22Rv1 (cell line): ENCODE results near the gene LGALS3BP.

Experiments
- H3K27ac ChIP-seq: fragments of 450-650 bp; 2 replicates; pipeline ENCODE4 v1.5.1; 2017
- ZFX ChIP-seq: fragments of 450-650 bp; IDR thresholded peaks from 2 replicates; pipeline ENCODE4 v1.6.1; 2017; ENCODE audit warnings: antibody characterized with exemption, borderline replicate concordance
- TF ChIP-seq, protein P1 (sequence below): fragments of 450-650 bp; IDR thresholded peaks from 2 replicates; pipeline ENCODE4 v1.5.1; 2017; ENCODE audit warnings: mild to moderate bottlenecking

LGALS3BP gene

GRCh38 chr17:78962345-78962983 is 17.3 kb downstream of the LGALS3BP start:
- no peak for TF ChIP-seq ZFX
- TF ChIP-seq, protein P1, sequence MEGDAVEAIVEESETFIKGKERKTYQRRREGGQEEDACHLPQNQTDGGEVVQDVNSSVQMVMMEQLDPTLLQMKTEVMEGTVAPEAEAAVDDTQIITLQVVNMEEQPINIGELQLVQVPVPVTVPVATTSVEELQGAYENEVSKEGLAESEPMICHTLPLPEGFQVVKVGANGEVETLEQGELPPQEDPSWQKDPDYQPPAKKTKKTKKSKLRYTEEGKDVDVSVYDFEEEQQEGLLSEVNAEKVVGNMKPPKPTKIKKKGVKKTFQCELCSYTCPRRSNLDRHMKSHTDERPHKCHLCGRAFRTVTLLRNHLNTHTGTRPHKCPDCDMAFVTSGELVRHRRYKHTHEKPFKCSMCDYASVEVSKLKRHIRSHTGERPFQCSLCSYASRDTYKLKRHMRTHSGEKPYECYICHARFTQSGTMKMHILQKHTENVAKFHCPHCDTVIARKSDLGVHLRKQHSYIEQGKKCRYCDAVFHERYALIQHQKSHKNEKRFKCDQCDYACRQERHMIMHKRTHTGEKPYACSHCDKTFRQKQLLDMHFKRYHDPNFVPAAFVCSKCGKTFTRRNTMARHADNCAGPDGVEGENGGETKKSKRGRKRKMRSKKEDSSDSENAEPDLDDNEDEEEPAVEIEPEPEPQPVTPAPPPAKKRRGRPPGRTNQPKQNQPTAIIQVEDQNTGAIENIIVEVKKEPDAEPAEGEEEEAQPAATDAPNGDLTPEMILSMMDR: no peak
- no peak overlapping the region for H3K27ac ChIP-seq

DNA sequence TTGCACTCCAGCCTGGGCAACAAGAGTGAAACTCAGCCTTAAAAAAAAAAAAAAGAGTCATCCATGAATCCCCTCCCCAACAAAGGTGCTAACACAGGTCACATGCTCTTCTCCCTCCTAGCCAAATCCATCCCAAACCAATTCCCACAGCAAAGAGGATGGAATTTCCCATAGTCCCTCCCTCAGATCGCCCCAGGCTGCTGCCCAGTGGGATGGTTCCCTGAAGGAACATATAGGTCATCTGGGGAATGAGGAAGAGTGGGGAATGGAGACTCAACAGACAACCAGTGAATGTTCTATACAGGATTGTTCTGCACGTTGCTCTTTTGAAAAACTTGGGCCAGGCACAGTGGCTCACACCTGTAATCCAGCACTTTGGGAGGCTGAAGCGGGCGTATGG is 18.2 kb downstream of the LGALS3BP start:
- TF ChIP-seq ZFX: no peak
- TF ChIP-seq, protein P1: no peak
- H3K27ac ChIP-seq: no peak overlapping the region

GRCh38 chr17:78960928-78961327 is 18.8 kb downstream of the LGALS3BP start:
- TF ChIP-seq, protein P1: no peak
- TF ChIP-seq ZFX: no peak
- H3K27ac ChIP-seq: no peak overlapping the region

- no peak overlapping the region for H3K27ac ChIP-seq
- TF ChIP-seq, protein P1: no peak
- TF ChIP-seq ZFX: no peak
Measured at GRCh38 chr17:78959803-78960202, 19.9 kb downstream of the LGALS3BP start.

- no peak for TF ChIP-seq ZFX
- TF ChIP-seq, protein P1: no peak
- no peak overlapping the region for H3K27ac ChIP-seq
Measured at GRCh38 chr17:78958641-78959127, 21.0 kb downstream of the LGALS3BP start.

DNA sequence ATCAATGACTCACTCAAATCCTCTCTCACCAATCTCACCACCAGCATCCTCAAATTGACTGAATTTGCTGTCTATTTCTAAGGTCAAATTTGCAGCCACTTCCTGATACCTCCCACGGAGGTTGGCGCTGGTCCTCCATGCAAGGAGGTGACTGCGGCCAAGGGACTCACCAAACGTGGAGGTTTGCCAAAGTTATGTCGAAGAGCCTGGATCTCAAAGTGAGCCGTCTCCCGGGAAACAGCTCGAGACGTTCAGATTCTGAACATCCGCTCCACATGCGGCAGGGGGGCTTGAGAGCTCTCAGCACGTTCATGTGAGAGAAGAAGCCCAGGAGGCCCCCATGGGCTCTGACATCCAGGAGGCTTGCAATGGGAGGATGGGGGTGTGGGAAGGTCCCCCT is 22.6 kb downstream of the LGALS3BP start:
- no peak overlapping the region for H3K27ac ChIP-seq
- TF ChIP-seq, protein P1: no peak
- TF ChIP-seq ZFX: no peak

GRCh38 chr17:78956254-78956653 is 23.5 kb downstream of the LGALS3BP start:
- no peak for TF ChIP-seq ZFX
- TF ChIP-seq, protein P1: no peak
- no peak overlapping the region for H3K27ac ChIP-seq
